HCT116 (cell line): Measurements from ENCODE around the gene NCCRP1. TPM values are rescaled to one million over a fixed set of nuclear protein-coding genes. Genes with fewer than 3 reads are reported as not detected.
"Not testable (repeated sequence)": the region's sequence is repeated elsewhere in the genome, so short reads cannot be mapped to it uniquely, and the experiment has no call there.

Experiments used
- ATAC-seq: fragments of 200-7000 bp; cut with Tn5 transposase; 2 replicates; pipeline ENCODE4 v1.9.1; 2020; ENCODE audit warnings: mild to moderate bottlenecking, moderate library complexity
- BruUV-seq: library from RNA; stranded (reverse); fragments of 400-500 nt; replicated peaks from 2 replicates; lab custom pipeline; 2021; lab: Mats Ljungman, UMichigan
- CTCF ChIA-PET: fragments of 300-600 bp; sonication (Branson Sonifier 250); formaldehyde crosslinking; loops from one replicate; lab custom pipeline; 2021; ENCODE audit warnings: antibody characterized with exemption; lab: Charles Lee
- POLR2A ChIA-PET: fragments of 300-600, 350-600 bp; sonication (Branson Sonifier 250); formaldehyde crosslinking; loops from one replicate; lab custom pipeline; 2021; ENCODE audit warnings: antibody characterized with exemption; lab: Charles Lee
- RAD21 ChIA-PET, 2 experiments: fragments of 300-600 bp; sonication (Branson Sonifier 250); formaldehyde crosslinking; loops; one replicate each; lab custom pipeline; 2023; ENCODE audit warnings: low total read pairs in 2 of 2; ENCODE audit not compliant: uncharacterized antibody in 2 of 2, unreplicated experiment in 2 of 2, low non-redundant PET in 1 of 2; lab: Charles Lee
- DNase-seq: peaks from one replicate; pipeline ENCODE4 v3.0.0-alpha.2; 2010; ENCODE audit warnings: low read depth, low spot score
- H2AFZ ChIP-seq: fragments of 200-600 bp; shearing (Covaris generic), sonication (generic); 2 replicates; pipeline ENCODE4 v1.6.1; 2017; ENCODE audit warnings: low read depth, mixed run types, mixed read lengths, antibody characterized with exemption, low read length; ENCODE audit not compliant: poor library complexity, severe bottlenecking
- H3K27ac ChIP-seq: 2 replicates; pipeline ENCODE4 v1.5.1; 2012; ENCODE audit warnings: low read depth, low read length
- H3K27me3 ChIP-seq: fragments of 200-600 bp; sonication (generic); 2 replicates; pipeline ENCODE4 v1.6.1; 2016; ENCODE audit warnings: mixed run types, low read length, mixed read lengths; ENCODE audit not compliant: insufficient read depth
- H3K36me3 ChIP-seq, 2 experiments: fragments of 200-500 bp in 1 of 2; fragments of 200-600 bp in 1 of 2; sonication (Bioruptor generic) in 1 of 2; sonication (generic) in 1 of 2; 2 replicates each; pipeline versions ENCODE4 v1.5.1 to v1.6.1; 2014 to 2016; ENCODE audit warnings: low read length in 2 of 2, inconsistent platforms in 1 of 2, mixed read lengths in 1 of 2, mixed run types in 1 of 2; ENCODE audit not compliant: insufficient read depth in 2 of 2, control insufficient read depth in 1 of 2
- H3K4me1 ChIP-seq, 2 experiments: fragments of 200-600 bp in 1 of 2; sonication (generic) in 1 of 2; 2 replicates each; pipeline versions ENCODE4 v1.5.1 to v1.6.1; 2012 to 2017; ENCODE audit warnings: low read length in 2 of 2, inconsistent platforms in 1 of 2, mild to moderate bottlenecking in 1 of 2, mixed read lengths in 1 of 2, mixed run types in 1 of 2, moderate library complexity in 1 of 2; ENCODE audit not compliant: insufficient read depth in 2 of 2, control insufficient read depth in 1 of 2
- H3K4me2 ChIP-seq: fragments of 200-600 bp; sonication (generic); 2 replicates; pipeline ENCODE4 v1.6.1; 2017; ENCODE audit warnings: mixed run types, low read length, mixed read lengths
- H3K4me3 ChIP-seq, 2 experiments: fragments of 200-600 bp in 1 of 2; sonication (generic) in 1 of 2; replicated peaks in 1 of 2; 2 replicates each; pipeline ENCODE4 v1.5.1; 2011 to 2016; ENCODE audit warnings: low read length in 2 of 2, control low read depth in 1 of 2, low read depth in 1 of 2, mild to moderate bottlenecking in 1 of 2, mixed read lengths in 1 of 2, mixed run types in 1 of 2
- H3K79me2 ChIP-seq: fragments of 200-600 bp; sonication (generic); 2 replicates; pipeline ENCODE4 v1.6.1; 2017; ENCODE audit warnings: mild to moderate bottlenecking, mixed run types, low read length, moderate library complexity, mixed read lengths; ENCODE audit not compliant: insufficient read depth
- H3K9ac ChIP-seq: fragments of 200-600 bp; sonication (generic); 2 replicates; pipeline ENCODE4 v1.6.1; 2016; ENCODE audit warnings: low read length, mixed read lengths
- H3K9me2 ChIP-seq: fragments of 200-600 bp; sonication (generic), shearing (Covaris generic); 2 replicates; pipeline ENCODE4 v1.6.1; 2017; ENCODE audit warnings: mixed run types, mild to moderate bottlenecking, moderate library complexity; ENCODE audit not compliant: insufficient read depth
- H3K9me3 ChIP-seq, 2 experiments: fragments of 200-500 bp in 1 of 2; fragments of 200-600 bp in 1 of 2; sonication (Bioruptor generic) in 1 of 2; sonication (generic) in 1 of 2; 2 replicates each; pipeline ENCODE4 v1.6.1; 2014 to 2017; ENCODE audit warnings: low read length in 2 of 2, mixed read lengths in 2 of 2, inconsistent platforms in 1 of 2, low read depth in 1 of 2, mild to moderate bottlenecking in 1 of 2, mixed run types in 1 of 2, moderate library complexity in 1 of 2; ENCODE audit not compliant: control insufficient read depth in 1 of 2, insufficient read depth in 1 of 2
- H4K20me1 ChIP-seq: fragments of 200-600 bp; sonication (generic), shearing (Covaris generic); 2 replicates; pipeline ENCODE4 v1.6.1; 2017; ENCODE audit warnings: mixed run types, mild to moderate bottlenecking, moderate library complexity; ENCODE audit not compliant: insufficient read depth
- CBX3 ChIP-seq: IDR thresholded peaks from 2 replicates; pipeline ENCODE4 v1.6.1; 2012; ENCODE audit warnings: low read depth
- CTCF ChIP-seq, 3 experiments: fragments of 200-600 bp in 1 of 3; sonication (generic) in 1 of 3; IDR thresholded peaks in 2 of 3; conservative IDR thresholded peaks in 1 of 3; 2 replicates each; pipeline ENCODE4 v1.5.1; 2012 to 2017; ENCODE audit warnings: low read depth in 2 of 3, low read length in 2 of 3, antibody characterized with exemption in 1 of 3, borderline replicate concordance in 1 of 3, control low read depth in 1 of 3, mild to moderate bottlenecking in 1 of 3, mixed read lengths in 1 of 3, mixed run types in 1 of 3, moderate library complexity in 1 of 3; ENCODE audit not compliant: insufficient read depth in 1 of 3
- MAX ChIP-seq: IDR thresholded peaks from 2 replicates; pipeline ENCODE4 v1.6.1; 2012
- RAD21 ChIP-seq: IDR thresholded peaks from 2 replicates; pipeline ENCODE4 v1.6.1; 2012; ENCODE audit warnings: low read depth, mild to moderate bottlenecking
- SP1 ChIP-seq: IDR thresholded peaks from 2 replicates; pipeline ENCODE4 v1.6.1; 2012; ENCODE audit warnings: low read depth
- SRF ChIP-seq: IDR thresholded peaks from 2 replicates; pipeline ENCODE4 v1.6.1; 2012; ENCODE audit warnings: low read depth
- YY1 ChIP-seq: IDR thresholded peaks from 2 replicates; pipeline ENCODE4 v1.6.1; 2011; ENCODE audit warnings: low read length, low read depth, moderate library complexity, mild to moderate bottlenecking; ENCODE audit not compliant: insufficient replicate concordance; ENCODE audit errors: extremely low read depth
- ZBTB33 ChIP-seq: IDR thresholded peaks from 2 replicates; pipeline ENCODE4 v1.6.1; 2011; ENCODE audit warnings: mild to moderate bottlenecking, low read length, moderate library complexity; ENCODE audit not compliant: insufficient replicate concordance; ENCODE audit errors: extremely low read depth
- ZFX ChIP-seq: fragments of 450-650 bp; IDR thresholded peaks from 2 replicates; pipeline ENCODE4 v1.6.1; 2017
- intact Hi-C: fragments of 100-400 bp; cut with micrococcal nuclease; formaldehyde crosslinking; loops from 2 replicates; pipeline ENCODE4 v1.10.0; 2022
- total RNA-seq: library from RNA; stranded (reverse); gene quantifications from one replicate; pipeline ENCODE4 v1.2.1, GENCODE V29; 2021; ENCODE audit not compliant: unreplicated experiment

The NCCRP1 gene
- total RNA-seq, 1 experiment from 2014 or later, result 0.12 TPM

GRCh38 chr19:39212375-39212742 is 15.6 kb downstream of the NCCRP1 start:
- Histone ChIP-seq H3K9ac (no peak overlapping the region), H3K4me2 (peak overlapping the region; percentile 63), H3K27me3 (no peaks in the 10 kb centered on the region), H2AFZ (peak overlapping the region; percentile 93), H4K20me1 (no peaks in the 10 kb centered on the region), H3K79me2 (no peaks in the 10 kb centered on the region), H3K9me2 (no peaks in the 10 kb centered on the region), H3K27ac (no peak overlapping the region), H3K4me1 (peaks cover 9 to 12% of the 10 kb centered on the region in 2 experiments; a peak in 3 of 4 replicates), H3K4me3 (no peak overlapping the region), H3K9me3 (no peaks in the 10 kb centered on the region), H3K36me3 (no peaks in the 10 kb centered on the region)
- peak; percentile 53 for DNase-seq
- ChIA-PET POLR2A (interaction anchor here (1.2 kb wide), 1 partner anchor 111 kb away, joined by 3 read pairs; no protein-coding TSS in a partner anchor), RAD21 (interaction anchor here (0.7 to 0.8 kb wide), 3 partner anchors 24 to 115 kb away, joined by 3 read pairs; no protein-coding TSS in a partner anchor), CTCF (interaction anchor here (0.7 to 3.8 kb wide), 7 partner anchors 89 to 161 kb away, joined by 3 to 32 read pairs (median 5); partner anchors contain the start of gene SAMD4B)
- TF ChIP-seq ZBTB33, result no peak
- no peak for TF ChIP-seq ZFX
- no peak for TF ChIP-seq SP1
- no peak; the same call in 1 of the 2 replicates for TF ChIP-seq MAX
- TF ChIP-seq RAD21, result peak; percentile 98
- peak; percentile 68 to 96 (median 85) for TF ChIP-seq CTCF (IDR thresholded peaks at IDR 0.05 in 2 of 3, conservative IDR thresholded peaks at IDR 0.05 in 1 of 3; ENCODE audit: borderline replicate concordance in 1 of 3, insufficient read depth in 1 of 3, low read depth in 2 of 3, low read length in 2 of 3)
- peak; percentile 78; the same call in 1 of the 2 replicates for TF ChIP-seq SRF
- no peak for TF ChIP-seq YY1
- TF ChIP-seq CBX3, result peak; percentile 72; the same call in 1 of the 2 replicates
- intact Hi-C loops, result loop anchor here (1.0 to 10.0 kb wide), 5 partner anchors 116 to 322 kb away; partner anchors contain the start of genes EID2B, MED29, PAF1 and PLEKHG2
- ATAC-seq, result peak; percentile 97
- BruUV-seq, result no TSS peak

- intact Hi-C loops, result loop anchor here (10.0 kb wide), 1 partner anchor 319 kb away; the partner anchor contains the start of gene EID2B
- H3K9ac ChIP-seq, H4K20me1 ChIP-seq, DNase-seq, H3K79me2 ChIP-seq, RAD21 ChIA-PET, POLR2A ChIA-PET, BruUV-seq, H3K4me3 ChIP-seq, H3K36me3 ChIP-seq, ATAC-seq, H3K27ac ChIP-seq, H2AFZ ChIP-seq, H3K27me3 ChIP-seq, H3K9me3 ChIP-seq, H3K9me2 ChIP-seq, H3K4me2 ChIP-seq: not testable (repeated sequence)
- CTCF ChIA-PET, result interaction anchor here (1.2 kb wide), 1 partner anchor 113 kb away, joined by 3 read pairs; no protein-coding TSS in a partner anchor
- H3K4me1 ChIP-seq, result peaks cover 9 to 12% of the 10 kb centered on the region in 2 experiments; a peak in 3 of 4 replicates
Observed at GRCh38 chr19:39215323-39215722, 18.6 kb downstream of the NCCRP1 start.
